GM19328 (cell line): Measurements from ENCODE around the gene ADAMTSL3.

Source experiments
- ATAC-seq: cut with Tn5 transposase; IDR thresholded peaks from one replicate; pipeline ENCODE4 v1.9.1; 2021; ENCODE audit warnings: mild to moderate bottlenecking, moderate library complexity; ENCODE audit not compliant: unreplicated experiment

ADAMTSL3 gene

GRCh38 chr15:83813682-83814081 is 159.8 kb downstream of the ADAMTSL3 start:
- no peak for ATAC-seq

GRCh38 chr15:83815506-83815905 is 161.6 kb downstream of the ADAMTSL3 start:
- ATAC-seq: no peak

GRCh38 chr15:83816124-83816883 is 162.4 kb downstream of the ADAMTSL3 start:
- ATAC-seq: no peak

- no peak for ATAC-seq
Measured at GRCh38 chr15:83818591-83818990, 164.7 kb downstream of the ADAMTSL3 start.

GRCh38 chr15:83830381-83830780 is 176.5 kb downstream of the ADAMTSL3 start:
- no peak for ATAC-seq

- ATAC-seq: no peak
Measured at GRCh38 chr15:83833569-83833968, 179.6 kb downstream of the ADAMTSL3 start.

- no peak for ATAC-seq
Measured at GRCh38 chr15:83835479-83835878, 181.6 kb downstream of the ADAMTSL3 start.

- no peak for ATAC-seq
Measured at GRCh38 chr15:83837945-83838571, 184.1 kb downstream of the ADAMTSL3 start.

- no peak for ATAC-seq
Measured at GRCh38 chr15:83838763-83839162, 184.8 kb downstream of the ADAMTSL3 start.

GRCh38 chr15:83842281-83842680 is 188.4 kb downstream of the ADAMTSL3 start:
- ATAC-seq: no peak

GRCh38 chr15:83843471-83843871 is 189.5 kb downstream of the ADAMTSL3 start:
- ATAC-seq: no peak

GRCh38 chr15:83844742-83845141 is 190.8 kb downstream of the ADAMTSL3 start:
- no peak for ATAC-seq

GRCh38 chr15:83845230-83845629 is 191.3 kb downstream of the ADAMTSL3 start:
- no peak for ATAC-seq

- no peak for ATAC-seq
Measured at GRCh38 chr15:83846847-83847246, 192.9 kb downstream of the ADAMTSL3 start.

- ATAC-seq: no peak
Measured at GRCh38 chr15:83848315-83849050, 194.6 kb downstream of the ADAMTSL3 start.

- no peak for ATAC-seq
Measured at GRCh38 chr15:83850015-83850414, 196.1 kb downstream of the ADAMTSL3 start.

GRCh38 chr15:83850501-83851245 is 196.8 kb downstream of the ADAMTSL3 start:
- no peak for ATAC-seq

- no peak for ATAC-seq
Measured at GRCh38 chr15:83853232-83853631, 199.3 kb downstream of the ADAMTSL3 start.

- ATAC-seq: no peak
Measured at GRCh38 chr15:83854321-83854720, 200.4 kb downstream of the ADAMTSL3 start.

- no peak for ATAC-seq
Measured at GRCh38 chr15:83854950-83855707, 201.2 kb downstream of the ADAMTSL3 start.
